Endometrial microvascular endothelial cells (primary cell): ENCODE measurements around the gene DRD3. TPM values are rescaled to one million over a fixed set of nuclear protein-coding genes. Genes with fewer than 3 reads are reported as not detected.

Experiments used
- in situ Hi-C: cut with HindIII; loops from 2 replicates; pipeline ENCODE4 v1.10.0; 2017; ENCODE audit warnings: low sequenced_read_pairs, low pct_unique_long_range_greater_than_20kb; ENCODE audit errors: inconsistent ontology term
- total RNA-seq: library from RNA; depleted of rRNA; stranded (reverse); fragments of >200 nt; gene quantifications from one replicate; pipeline ENCODE4 v1.2.3, GENCODE V29; 2015; ENCODE audit errors: inconsistent ontology term

Gene DRD3
- total RNA-seq, 1 donor from 2014 or later: not detected

- in situ Hi-C loops: no loop called here
Observed at GRCh38 chr3:114092151-114093015, 86.5 kb downstream of the DRD3 start.

- in situ Hi-C loops: no loop called here
Observed at GRCh38 chr3:114089675-114090074, 89.2 kb downstream of the DRD3 start.

DNA sequence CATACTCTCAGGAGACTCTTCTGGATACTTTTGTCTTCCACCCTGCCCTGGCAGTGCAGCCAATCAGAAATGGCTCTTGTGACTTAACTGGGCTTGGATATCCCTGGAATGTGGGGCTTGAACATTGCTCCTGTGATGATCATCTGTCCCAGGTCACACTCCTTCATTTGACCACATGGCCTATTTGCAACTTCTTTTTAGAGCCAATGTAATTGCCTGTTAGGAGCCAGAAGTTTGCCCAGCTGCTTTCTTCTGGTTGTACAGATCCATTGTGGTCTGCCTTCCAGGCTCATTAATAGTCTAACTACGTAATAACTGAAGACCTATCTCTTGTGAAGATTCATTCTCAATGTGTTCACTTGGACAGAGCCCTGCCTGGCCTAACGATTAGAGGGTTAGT is 92.5 kb downstream of the DRD3 start:
- in situ Hi-C loops: no loop called here

GRCh38 chr3:114083112-114083511 is 95.7 kb downstream of the DRD3 start:
- in situ Hi-C loops: no loop called here

DNA sequence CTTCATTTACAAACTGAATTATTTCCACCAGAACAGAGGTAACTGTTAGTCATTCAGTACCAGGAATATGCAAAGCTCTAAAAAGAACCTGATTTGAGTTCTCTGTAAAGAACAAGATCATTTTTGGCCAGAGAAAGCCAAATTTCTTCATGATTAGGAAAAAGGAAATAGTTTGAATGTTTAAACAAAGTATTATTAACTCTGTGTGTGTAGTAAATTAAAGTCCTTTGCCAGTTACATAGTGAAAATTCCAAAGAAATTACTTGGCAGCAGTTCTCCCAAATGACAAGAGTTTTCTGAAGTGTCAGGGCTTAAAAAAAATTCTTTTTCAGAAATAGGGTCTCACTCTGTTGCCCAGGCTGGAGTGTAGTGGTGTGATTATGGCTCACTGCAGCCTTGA is 97.8 kb downstream of the DRD3 start:
- in situ Hi-C loops: no loop called here

DNA sequence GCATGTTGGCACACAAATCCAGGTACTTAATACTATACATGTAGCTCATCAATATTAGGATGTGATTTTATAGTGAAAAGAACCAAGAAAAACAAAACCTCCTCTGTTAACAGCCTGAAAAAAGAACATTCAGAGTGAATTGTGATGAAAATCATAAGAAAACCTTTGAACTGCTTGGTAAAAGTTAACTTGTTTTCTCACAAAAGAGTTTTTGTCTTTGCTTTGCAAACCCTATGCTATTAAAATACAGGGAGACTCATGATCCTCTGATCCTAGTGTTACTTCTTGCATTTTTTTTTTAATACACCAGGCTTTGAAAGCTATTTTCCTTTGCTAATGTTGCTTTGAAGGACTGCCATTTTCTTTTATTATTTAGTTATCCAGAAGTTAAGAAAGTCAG is 98.7 kb downstream of the DRD3 start:
- in situ Hi-C loops: no loop called here

GRCh38 chr3:114079761-114080160 is 99.1 kb downstream of the DRD3 start:
- in situ Hi-C loops: no loop called here

GRCh38 chr3:114078126-114078525 is 100.7 kb downstream of the DRD3 start:
- in situ Hi-C loops: no loop called here

Other genes with a start within 250 kb of the DRD3 start
- 3.1 TPM for gene ZDHHC23, start 231.0 kb downstream of the DRD3 start, total RNA-seq
- 1.3 TPM for gene CCDC191, start 122.5 kb downstream of the DRD3 start, total RNA-seq
- 26.2 TPM for gene QTRT2, start 122.3 kb downstream of the DRD3 start, total RNA-seq
- not detected for gene ZNF80, start 58.5 kb upstream of the DRD3 start, total RNA-seq
- gene TIGIT, start 115.0 kb upstream of the DRD3 start, total RNA-seq: not detected